ENCODE measurements around the gene CSTPP1. TPM values are rescaled to one million over a fixed set of nuclear protein-coding genes. Genes with fewer than 3 reads are reported as not detected.

The CSTPP1 gene
- total and polyA plus RNA-seq, 2 of the 8 experiments (the other 6 are each of a cell fraction or from before 2014, with no cell fraction given): 24.2 to 28.7 TPM

- no peak overlapping the region for H2BK5ac ChIP-seq (ENCODE audit: low read depth, low read length)
- no peaks in the 10 kb centered on the region for H3K23me2 ChIP-seq (ENCODE audit: low read depth, low read length)
- H3K18ac ChIP-seq (ENCODE audit: extremely low read depth, low read length): no peak overlapping the region
- H3K23ac ChIP-seq (ENCODE audit: insufficient read length): no peak overlapping the region
- H2BK15ac ChIP-seq (ENCODE audit: low read length): no peak overlapping the region
- H3K79me2 ChIP-seq (ENCODE audit: control insufficient read depth in 1 of 2, insufficient read depth in 2 of 2, low read length in 2 of 2): no peaks in the 10 kb centered on the region
- no peak for DNase-seq (ENCODE audit: low read depth in 1 of 2, low spot score in 2 of 2)
- no peaks in the 10 kb centered on the region for H4K20me1 ChIP-seq (replicated peaks in 1 of 2; ENCODE audit: control insufficient read depth in 1 of 2, insufficient read depth in 2 of 2, low read length in 2 of 2)
- H4K8ac ChIP-seq (ENCODE audit: extremely low read depth, insufficient read depth, low read length): no peak overlapping the region
- no peak overlapping the region; the same call in 1 of the 2 replicates for H3K27ac ChIP-seq (ENCODE audit: low read depth, low read length)
- H3K4ac ChIP-seq (replicated peaks; ENCODE audit: insufficient read length, low read depth, low read length): no peak overlapping the region
- no peak overlapping the region for H2AK5ac ChIP-seq (ENCODE audit: low read depth, low read length)
- 79% methylated on average over 3 of the region's 3 CpGs; no CpG with 5 or more reads in 1 of the 2 experiments for WGBS, 2 experiments (ENCODE audit: extremely low coverage in 1 of 2, insufficient coverage in 1 of 2, insufficient read length in 1 of 2, insufficient replicate concordance in 2 of 2, low coverage in 1 of 2, low lambda C conversion rate in 2 of 2, missing lambda C conversion rate in 1 of 2)
- ChIA-PET POLR2A (ENCODE audit: partially characterized antibody) (interaction anchor here (0.6 to 0.7 kb wide), 2 partner anchors 28 to 814 kb away, joined by 3 to 5 read pairs; no protein-coding TSS in a partner anchor), CTCF (ENCODE audit: partially characterized antibody) (interaction anchor here (0.8 to 1.2 kb wide), 5 partner anchors 11 to 94 kb away, joined by 3 read pairs; no protein-coding TSS in a partner anchor)
- no peak overlapping the region for H4K5ac ChIP-seq (ENCODE audit: insufficient read length, low read depth, low read length)
- no peak overlapping the region for H2BK120ac ChIP-seq (replicated peaks; ENCODE audit: low read depth, low read length)
- no peaks in the 10 kb centered on the region for H3K27me3 ChIP-seq (replicated peaks in 1 of 4; ENCODE audit: control insufficient read depth in 3 of 4, extremely low read depth in 1 of 4, insufficient read depth in 3 of 4, low read length in 3 of 4)
- no peak overlapping the region for H3K4me2 ChIP-seq (ENCODE audit: insufficient read depth in 1 of 2, low read depth in 2 of 2, low read length in 2 of 2)
- no peak overlapping the region for H2AFZ ChIP-seq (ENCODE audit: low read length)
- H3K9ac ChIP-seq (replicated peaks in 1 of 4; ENCODE audit: extremely low read depth in 1 of 4, low read depth in 3 of 4, low read length in 3 of 4): no peak overlapping the region
- H3K14ac ChIP-seq (ENCODE audit: insufficient read length): no peak overlapping the region
- peaks cover 0 to 7% (median 5%) of the 10 kb centered on the region in 4 experiments; a peak in 5 of 7 replicates for H3K4me1 ChIP-seq (replicated peaks in 1 of 4; ENCODE audit: control insufficient read depth in 3 of 4, insufficient read depth in 4 of 4, low read length in 3 of 4)
- no peaks in the 10 kb centered on the region for H3K9me3 ChIP-seq (ENCODE audit: insufficient read depth in 2 of 2, low read depth in 1 of 2, low read length in 1 of 2)
- no peak overlapping the region for H3K4me3 ChIP-seq (ENCODE audit: extremely low read depth in 1 of 4, insufficient read depth in 2 of 4, low read depth in 3 of 4, low read length in 4 of 4)
- H2BK12ac ChIP-seq (ENCODE audit: low read depth, low read length): no peak overlapping the region
- no peak overlapping the region for H3K56ac ChIP-seq (replicated peaks; ENCODE audit: insufficient read length, low read depth, low read length)
- no peaks in the 10 kb centered on the region for H3K36me3 ChIP-seq (ENCODE audit: control insufficient read depth in 2 of 4, insufficient read depth in 4 of 4, low read length in 3 of 4)
- H4K91ac ChIP-seq (replicated peaks; ENCODE audit: insufficient read length, low read length): no peak overlapping the region
- FAIRE-seq: no peak
- H2BK20ac ChIP-seq (ENCODE audit: low read length): no peak overlapping the region
- H3K79me1 ChIP-seq (ENCODE audit: low read depth, low read length): no peaks in the 10 kb centered on the region
- TF ChIP-seq MAX (IDR thresholded peaks at IDR 0.05): no peak
- no peak for TF ChIP-seq MAFK (IDR thresholded peaks at IDR 0.05; ENCODE audit: low read depth, low read length)
- TF ChIP-seq, protein P1, sequence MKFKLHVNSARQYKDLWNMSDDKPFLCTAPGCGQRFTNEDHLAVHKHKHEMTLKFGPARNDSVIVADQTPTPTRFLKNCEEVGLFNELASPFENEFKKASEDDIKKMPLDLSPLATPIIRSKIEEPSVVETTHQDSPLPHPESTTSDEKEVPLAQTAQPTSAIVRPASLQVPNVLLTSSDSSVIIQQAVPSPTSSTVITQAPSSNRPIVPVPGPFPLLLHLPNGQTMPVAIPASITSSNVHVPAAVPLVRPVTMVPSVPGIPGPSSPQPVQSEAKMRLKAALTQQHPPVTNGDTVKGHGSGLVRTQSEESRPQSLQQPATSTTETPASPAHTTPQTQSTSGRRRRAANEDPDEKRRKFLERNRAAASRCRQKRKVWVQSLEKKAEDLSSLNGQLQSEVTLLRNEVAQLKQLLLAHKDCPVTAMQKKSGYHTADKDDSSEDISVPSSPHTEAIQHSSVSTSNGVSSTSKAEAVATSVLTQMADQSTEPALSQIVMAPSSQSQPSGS (IDR thresholded peaks at IDR 0.05; ENCODE audit: low read length): no peak
- TF ChIP-seq, protein P2, sequence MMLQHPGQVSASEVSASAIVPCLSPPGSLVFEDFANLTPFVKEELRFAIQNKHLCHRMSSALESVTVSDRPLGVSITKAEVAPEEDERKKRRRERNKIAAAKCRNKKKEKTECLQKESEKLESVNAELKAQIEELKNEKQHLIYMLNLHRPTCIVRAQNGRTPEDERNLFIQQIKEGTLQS (IDR thresholded peaks at IDR 0.05; ENCODE audit: insufficient read depth, low read depth, low read length): no peak
- TF ChIP-seq EZH2 (IDR thresholded peaks at IDR 0.05; ENCODE audit: low read depth, low read length, severe bottlenecking): no peak
- TF ChIP-seq RBBP5 (IDR thresholded peaks at IDR 0.05; ENCODE audit: borderline replicate concordance, low read depth, low read length): no peak
- TF ChIP-seq KDM4A (IDR thresholded peaks at IDR 0.05; ENCODE audit: low read depth, low read length, severe bottlenecking): no peak
- no peak for TF ChIP-seq HDAC2 (IDR thresholded peaks at IDR 0.05; ENCODE audit: borderline replicate concordance in 1 of 2, low read depth in 2 of 2, low read length in 2 of 2)
- no peak for TF ChIP-seq SP1 (IDR thresholded peaks at IDR 0.05; ENCODE audit: low read depth, low read length)
- TF ChIP-seq BACH1 (IDR thresholded peaks at IDR 0.05; ENCODE audit: low read length): no peak
Measured at GRCh38 chr11:47056261-47056915, 119.8 kb downstream of the CSTPP1 start.
